ENCODE measurements around the gene SPOCK1.

GRCh38 chr5:137015540-137016116, 483.5 kb downstream of the SPOCK1 start:
- TF ChIP-seq GATA2 (IDR thresholded peaks at IDR 0.05; ENCODE audit: low read depth, low read length) (no peak), GATA3 (IDR thresholded peaks at IDR 0.05; ENCODE audit: low read depth, low read length) (no peak)

Measured in SH-SY5Y (cell line).